Naive thymus-derived CD8-positive, alpha-beta T cell (primary cell): ENCODE measurements around the gene GAS2L2. TPM values are rescaled to one million over a fixed set of nuclear protein-coding genes. Genes with fewer than 3 reads are reported as not detected.
"Not testable (repeated sequence)": the region's sequence is repeated elsewhere in the genome, so short reads cannot be mapped to it uniquely, and the experiment has no call there.

Experiments
- ATAC-seq, 2 donors: fragments of 150-1000 bp; cut with Tn5 transposase in 1 of 2; sonication (Bioruptor Pico), chemical (Tn5 transposase) in 1 of 2; 1 replicate in 1 of 2; 2 replicates in 1 of 2; pipeline ENCODE4 v1.10.0; 2021; ENCODE audit warnings: mild to moderate bottlenecking in 2 of 2, moderate library complexity in 2 of 2
- POLR2A ChIA-PET: fragments of 350-600 bp; sonication (Branson Sonifier 250); formaldehyde crosslinking; loops from one replicate; lab custom pipeline; 2021; ENCODE audit warnings: antibody characterized with exemption; lab: Charles Lee
- DNase-seq, 10 donors: peaks; one replicate each; pipeline versions ENCODE4 v3.0.0 to v3.0.0-alpha.2; 2020 to 2022
- H3K27ac Mint-ChIP-seq, 10 donors: one replicate each; pipeline ENCODE4 v1.8.0; 2020 to 2022; ENCODE audit warnings: mild to moderate bottlenecking in 10 of 10, mixed read lengths in 10 of 10, moderate library complexity in 4 of 10, inconsistent platforms in 1 of 10
- H3K27me3 Mint-ChIP-seq, 5 donors: one replicate each; pipeline ENCODE4 v1.8.0; 2021 to 2022; ENCODE audit warnings: mixed read lengths in 5 of 5
- H3K36me3 Mint-ChIP-seq, 3 donors: one replicate each; pipeline ENCODE4 v1.8.0; 2020 to 2022; ENCODE audit warnings: mixed read lengths in 3 of 3, mild to moderate bottlenecking in 2 of 3, inconsistent platforms in 1 of 3
- H3K4me1 Mint-ChIP-seq, 4 donors: one replicate each; pipeline ENCODE4 v1.8.0; 2021 to 2022; ENCODE audit warnings: mixed read lengths in 4 of 4
- H3K4me3 Mint-ChIP-seq, 10 donors: one replicate each; pipeline ENCODE4 v1.8.0; 2020 to 2022; ENCODE audit warnings: mild to moderate bottlenecking in 10 of 10, mixed read lengths in 10 of 10, moderate library complexity in 6 of 10, inconsistent platforms in 1 of 10
- H3K9me3 Mint-ChIP-seq, 9 donors: one replicate each; pipeline ENCODE4 v1.8.0; 2020 to 2022; ENCODE audit warnings: mixed read lengths in 9 of 9, mild to moderate bottlenecking in 3 of 9, inconsistent platforms in 1 of 9, moderate library complexity in 1 of 9
- polyA plus RNA-seq, 3 donors: library from polyadenylated mRNA; unstranded; fragments of 300-500 nt; fragmentation: Illumina TruSeq; gene quantifications; one replicate each; pipeline ENCODE4 v1.2.3, GENCODE V29; 2021
- total RNA-seq, 8 experiments: library from RNA in 2 of 8; stranded (reverse) in 2 of 8; gene quantifications; one replicate each; pipeline ENCODE4 v1.2.3 and lab custom pipeline; 2021 to 2026

GAS2L2 gene
- total and polyA plus RNA-seq, 5 experiments from 2014 or later, result 0.33 to 0.36 TPM; not detected in 3

GRCh38 chr17:35716897-35717465, 36.1 kb downstream of the GAS2L2 start:
- POLR2A ChIA-PET, result no interaction called here
- Mint-ChIP-seq H3K27me3 (no peaks in the 10 kb centered on the region), H3K27ac (peak overlapping the region in 1 of 10 donors; percentile 55), H3K9me3 (no peaks in the 10 kb centered on the region), H3K36me3 (peaks cover 0 to 53% (median 23%) of the 10 kb centered on the region in 3 donors), H3K4me1 (peaks cover 0 to 5% (median 2%) of the 10 kb centered on the region in 4 donors), H3K4me3 (no peak overlapping the region)
- ATAC-seq (no peak), DNase-seq (no peak)

GRCh38 chr17:35716173-35716572, 36.9 kb downstream of the GAS2L2 start:
- H3K4me1 Mint-ChIP-seq, result peaks cover 0 to 8% (median 6%) of the 10 kb centered on the region in 4 donors
- H3K4me3 Mint-ChIP-seq, result no peak overlapping the region
- no peak overlapping the region for H3K27ac Mint-ChIP-seq
- DNase-seq, result no peak
- ATAC-seq, result no peak
- peaks cover 0 to 52% (median 24%) of the 10 kb centered on the region in 3 donors for H3K36me3 Mint-ChIP-seq
- H3K27me3 Mint-ChIP-seq, result no peaks in the 10 kb centered on the region
- POLR2A ChIA-PET, result no interaction called here
- no peaks in the 10 kb centered on the region for H3K9me3 Mint-ChIP-seq

GRCh38 chr17:35715416-35715815, 37.6 kb downstream of the GAS2L2 start:
- Mint-ChIP-seq H3K4me3 (no peak overlapping the region), H3K4me1 (peaks cover 0 to 10% (median 7%) of the 10 kb centered on the region in 4 donors), H3K27ac (no peak overlapping the region), H3K9me3 (no peaks in the 10 kb centered on the region), H3K36me3 (peaks cover 0 to 54% (median 26%) of the 10 kb centered on the region in 3 donors), H3K27me3 (no peaks in the 10 kb centered on the region)
- no peak for ATAC-seq
- POLR2A ChIA-PET, result no interaction called here
- no peak for DNase-seq

- POLR2A ChIA-PET, result no interaction called here
- H3K4me3 Mint-ChIP-seq, result no peak overlapping the region
Measured at GRCh38 chr17:35714988-35715387, 38.1 kb downstream of the GAS2L2 start.

DNA sequence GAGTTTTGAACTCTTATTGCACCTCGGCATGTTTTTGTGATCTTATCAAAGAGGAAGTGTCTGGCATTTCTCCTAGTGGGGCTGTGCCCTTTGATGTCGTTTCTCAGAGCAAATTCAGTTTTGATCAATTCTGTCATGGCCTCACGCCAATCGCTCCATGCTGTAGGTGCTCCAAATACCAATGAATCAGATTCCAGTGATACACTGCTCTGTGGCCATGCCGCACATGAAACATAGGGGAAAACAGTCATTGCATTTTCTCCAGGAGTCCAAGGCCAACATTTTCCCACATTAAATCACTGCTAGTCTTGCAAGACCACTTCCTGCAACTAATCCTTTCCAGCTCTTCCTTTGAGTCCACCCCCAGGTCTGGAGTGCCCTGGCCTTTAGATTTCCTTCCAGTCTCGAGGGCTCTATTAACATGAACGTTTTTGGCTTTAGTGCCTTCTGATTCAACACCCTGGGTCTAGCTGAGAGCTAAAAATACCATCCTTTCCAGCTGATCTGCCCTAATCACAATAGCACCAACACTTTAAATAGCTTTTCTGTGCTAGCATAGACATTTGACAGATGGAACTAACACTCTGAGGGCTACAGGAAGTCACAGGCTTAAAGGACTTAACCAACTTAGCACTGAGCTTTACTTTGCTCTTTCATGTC, 39.8 kb downstream of the GAS2L2 start:
- peaks cover 7 to 22% (median 17%) of the 10 kb centered on the region in 4 donors for H3K4me1 Mint-ChIP-seq
- H3K9me3 Mint-ChIP-seq, result no peaks in the 10 kb centered on the region
- POLR2A ChIA-PET, result no interaction called here
- H3K4me3 Mint-ChIP-seq, result no peak overlapping the region
- no peaks in the 10 kb centered on the region for H3K27me3 Mint-ChIP-seq
- peaks cover 0 to 54% (median 22%) of the 10 kb centered on the region in 3 donors for H3K36me3 Mint-ChIP-seq
- peak overlapping the region in 1 of 10 donors; percentile 43 for H3K27ac Mint-ChIP-seq
- ATAC-seq, result peak; percentile 23 to 49
- DNase-seq, result no peak

More at GRCh38 chr17:35714988-35715387, 38.1 kb downstream of the GAS2L2 start:
- Mint-ChIP-seq H3K36me3 (peaks cover 0 to 55% (median 28%) of the 10 kb centered on the region in 3 donors), H3K4me1 (peaks cover 0 to 12% (median 7%) of the 10 kb centered on the region in 4 donors), H3K27ac (no peak overlapping the region), H3K9me3 (no peaks in the 10 kb centered on the region), H3K27me3 (no peaks in the 10 kb centered on the region)
- DNase-seq, result no peak
- ATAC-seq, result no peak

DNA sequence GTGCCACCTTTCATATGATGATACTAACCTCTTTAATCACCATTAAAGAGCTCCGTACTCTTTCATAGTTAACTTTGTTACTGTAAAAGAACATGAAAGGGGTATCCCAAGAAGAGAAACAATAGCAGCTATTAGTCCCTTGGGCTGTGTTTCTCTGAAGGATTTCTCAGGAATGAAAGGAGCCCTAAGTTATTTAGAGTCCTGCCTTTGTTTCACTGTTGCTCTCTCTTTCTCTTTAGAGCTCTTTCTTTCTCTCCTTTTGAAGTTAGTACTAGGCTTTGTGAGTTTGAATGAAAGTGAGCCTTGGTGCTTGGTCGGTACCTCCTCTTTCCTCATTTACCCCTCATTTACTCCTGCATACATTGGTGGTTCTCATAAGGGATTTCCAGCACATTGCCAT, 42.1 kb downstream of the GAS2L2 start:
- no peaks in the 10 kb centered on the region for H3K9me3 Mint-ChIP-seq
- no peak for DNase-seq
- H3K4me3 Mint-ChIP-seq, result peak overlapping the region in 1 of 10 donors; percentile 9
- H3K27me3 Mint-ChIP-seq, result no peaks in the 10 kb centered on the region
- POLR2A ChIA-PET, result no interaction called here
- no peak for ATAC-seq
- H3K27ac Mint-ChIP-seq, result peak overlapping the region in 3 of 10 donors; percentile 37 to 78 (median 71)
- H3K36me3 Mint-ChIP-seq, result peaks cover 0 to 45% (median 14%) of the 10 kb centered on the region in 3 donors
- peaks cover 16 to 33% (median 32%) of the 10 kb centered on the region in 4 donors for H3K4me1 Mint-ChIP-seq

DNA sequence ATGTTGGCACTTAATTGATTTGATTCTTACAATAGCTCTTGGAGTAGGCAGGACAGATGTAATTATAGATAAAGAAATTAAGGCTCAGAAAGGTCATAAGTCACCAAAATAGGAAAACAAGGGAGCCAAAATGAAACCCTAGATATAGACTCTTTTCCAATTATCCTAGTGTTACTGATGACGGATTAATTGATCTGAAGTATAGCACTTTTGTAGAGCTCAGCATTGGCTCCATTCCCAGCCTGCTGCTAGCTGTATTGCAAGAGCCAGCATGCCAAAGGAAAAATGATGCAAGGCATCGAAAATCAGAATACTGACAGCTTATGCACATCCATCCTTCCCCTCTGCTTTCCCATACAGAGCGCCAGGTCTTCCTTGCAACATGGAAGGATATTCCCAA, 43.2 kb downstream of the GAS2L2 start:
- no peak for ATAC-seq
- H3K9me3 Mint-ChIP-seq, result no peaks in the 10 kb centered on the region
- H3K4me1 Mint-ChIP-seq, result peaks cover 18 to 42% (median 37%) of the 10 kb centered on the region in 4 donors
- H3K4me3 Mint-ChIP-seq, result no peak overlapping the region
- peak overlapping the region in 1 of 10 donors; percentile 13 for H3K27ac Mint-ChIP-seq
- no peaks in the 10 kb centered on the region for H3K27me3 Mint-ChIP-seq
- POLR2A ChIA-PET, result no interaction called here
- peaks cover 0 to 51% (median 14%) of the 10 kb centered on the region in 3 donors for H3K36me3 Mint-ChIP-seq
- no peak for DNase-seq

DNA sequence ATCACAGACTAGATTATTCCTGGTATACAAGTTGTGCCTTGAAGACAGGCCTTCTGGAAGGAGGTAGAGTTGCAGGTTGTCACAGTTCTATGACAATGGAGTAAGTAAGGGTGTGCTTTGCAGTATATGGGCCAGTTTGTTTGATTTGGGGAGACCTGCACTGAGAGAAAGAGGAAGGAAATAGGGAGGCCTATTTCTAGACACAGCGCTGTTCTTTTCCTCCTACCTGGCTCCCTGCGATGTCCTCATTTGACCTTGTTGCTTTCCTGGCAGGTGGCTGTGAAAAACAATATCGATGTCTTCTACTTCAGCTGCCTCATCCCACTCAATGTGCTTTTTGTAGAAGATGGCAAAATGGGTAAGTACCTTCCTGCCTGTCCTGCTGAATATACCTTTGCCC, 44.1 kb downstream of the GAS2L2 start:
- H3K4me1 Mint-ChIP-seq, result peaks cover 18 to 50% (median 40%) of the 10 kb centered on the region in 4 donors
- no peaks in the 10 kb centered on the region for H3K27me3 Mint-ChIP-seq
- POLR2A ChIA-PET, result no interaction called here
- no peaks in the 10 kb centered on the region for H3K9me3 Mint-ChIP-seq
- ATAC-seq (no peak), DNase-seq (no peak)
- peak overlapping the region in 6 of 10 donors; percentile 15 to 71 (median 43) for H3K27ac Mint-ChIP-seq
- H3K4me3 Mint-ChIP-seq, result peak overlapping the region in 5 of 10 donors; percentile 12 to 54 (median 32)
- H3K36me3 Mint-ChIP-seq, result peaks cover 0 to 57% (median 14%) of the 10 kb centered on the region in 3 donors

DNA sequence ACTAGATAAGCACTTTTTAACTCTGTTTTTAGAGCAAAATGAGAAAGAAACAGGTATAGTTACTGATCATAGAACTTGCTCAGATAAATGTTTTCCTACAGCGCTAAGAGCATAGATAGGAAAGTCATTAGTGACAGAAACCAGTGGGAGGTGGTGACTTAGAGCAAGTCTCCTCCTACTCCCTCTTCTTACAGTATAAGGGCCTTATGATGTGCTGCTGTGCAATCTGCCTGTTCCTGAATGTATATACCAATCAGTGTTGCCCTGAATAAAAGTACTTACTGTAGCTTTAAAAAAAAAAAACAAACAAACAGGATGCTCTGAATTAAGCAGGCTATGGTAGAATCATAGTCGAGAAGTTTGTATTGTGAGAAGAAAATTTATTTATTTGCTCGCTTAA, 44.9 kb downstream of the GAS2L2 start:
- ATAC-seq, result no peak
- H3K9me3 Mint-ChIP-seq, result no peaks in the 10 kb centered on the region
- H3K4me1 Mint-ChIP-seq, result peaks cover 18 to 51% (median 41%) of the 10 kb centered on the region in 4 donors
- DNase-seq, result no peak
- H3K27ac Mint-ChIP-seq, result peak overlapping the region in 4 of 10 donors; percentile 2 to 61 (median 10)
- H3K27me3 Mint-ChIP-seq, result no peaks in the 10 kb centered on the region
- peaks cover 0 to 58% (median 14%) of the 10 kb centered on the region in 3 donors for H3K36me3 Mint-ChIP-seq
- POLR2A ChIA-PET, result no interaction called here
- H3K4me3 Mint-ChIP-seq, result no peak overlapping the region

GRCh38 chr17:35705705-35706104, 47.3 kb downstream of the GAS2L2 start:
- ATAC-seq (no peak), DNase-seq (no peak)
- H3K27me3 Mint-ChIP-seq, result no peaks in the 10 kb centered on the region
- POLR2A ChIA-PET, result no interaction called here
- H3K27ac Mint-ChIP-seq, result peak overlapping the region in 1 of 10 donors; percentile 44
- H3K9me3 Mint-ChIP-seq, result peaks cover 0 to 9% (median 0%) of the 10 kb centered on the region in 9 donors
- no peak overlapping the region for H3K4me3 Mint-ChIP-seq
- peaks cover 9 to 63% (median 24%) of the 10 kb centered on the region in 3 donors for H3K36me3 Mint-ChIP-seq
- H3K4me1 Mint-ChIP-seq, result peaks cover 13 to 50% (median 33%) of the 10 kb centered on the region in 4 donors

DNA sequence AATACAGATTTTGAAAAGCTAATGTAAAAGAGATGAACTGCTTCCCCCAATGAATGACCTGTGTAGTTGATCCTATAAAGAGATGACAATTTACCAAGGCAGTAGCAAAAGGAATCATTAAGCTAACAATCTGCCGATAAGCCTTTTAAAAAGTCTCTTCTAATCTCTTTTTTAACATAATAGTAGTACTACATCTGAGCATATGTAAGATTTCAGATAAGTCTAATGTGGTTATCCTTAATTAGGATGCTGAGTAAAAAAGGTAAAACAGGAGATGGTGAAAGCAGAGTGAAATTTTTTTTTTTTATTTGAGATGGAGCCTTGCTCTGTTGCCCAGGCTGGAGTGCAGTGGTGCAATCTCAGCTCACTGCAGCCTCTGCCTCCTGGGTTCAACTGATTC, 47.8 kb downstream of the GAS2L2 start:
- DNase-seq, result no peak
- no peak for ATAC-seq
- H3K36me3 Mint-ChIP-seq, result peaks cover 9 to 58% (median 20%) of the 10 kb centered on the region in 3 donors
- H3K4me1 Mint-ChIP-seq, result peaks cover 13 to 50% (median 32%) of the 10 kb centered on the region in 4 donors
- peak overlapping the region in 4 of 10 donors; percentile 2 to 79 (median 50) for H3K27ac Mint-ChIP-seq
- H3K9me3 Mint-ChIP-seq, result peaks cover 0 to 9% (median 0%) of the 10 kb centered on the region in 9 donors
- POLR2A ChIA-PET, result no interaction called here
- H3K27me3 Mint-ChIP-seq, result no peaks in the 10 kb centered on the region
- no peak overlapping the region for H3K4me3 Mint-ChIP-seq

- POLR2A ChIA-PET, H3K27ac Mint-ChIP-seq, H3K9me3 Mint-ChIP-seq, ATAC-seq, H3K27me3 Mint-ChIP-seq, DNase-seq, H3K4me3 Mint-ChIP-seq: not testable (repeated sequence)
- Mint-ChIP-seq H3K4me1 (peaks cover 11 to 38% (median 21%) of the 10 kb centered on the region in 4 donors), H3K36me3 (peaks cover 9 to 56% (median 19%) of the 10 kb centered on the region in 3 donors)
Measured at GRCh38 chr17:35703308-35703707, 49.7 kb downstream of the GAS2L2 start.

- ATAC-seq, result no peak
- Mint-ChIP-seq H3K27me3 (no peaks in the 10 kb centered on the region), H3K9me3 (peaks cover 0 to 9% (median 0%) of the 10 kb centered on the region in 9 donors), H3K4me1 (peaks cover 1 to 23% (median 11%) of the 10 kb centered on the region in 4 donors), H3K36me3 (peaks cover 9 to 62% (median 26%) of the 10 kb centered on the region in 3 donors), H3K27ac (no peak overlapping the region), H3K4me3 (no peak overlapping the region)
- POLR2A ChIA-PET, result no interaction called here
- DNase-seq, result no peak
Measured at GRCh38 chr17:35701491-35701890, 51.5 kb downstream of the GAS2L2 start.
